Fibroblast of lung (primary cell): ENCODE results near the gene CDC14B. TPM values are rescaled to one million over a fixed set of nuclear protein-coding genes. Genes with fewer than 3 reads are reported as not detected.

Experiments
- DNase-seq, 2 donors: peaks; one replicate each; pipeline versions ENCODE4 v3.0.0 to v3.0.0-alpha.2; 2010; ENCODE audit warnings: low read depth in 2 of 2
- H2AFZ ChIP-seq: 2 replicates; pipeline ENCODE4 v1.5.1; 2012; ENCODE audit warnings: low read length, control low read depth, inconsistent platforms
- H3K27ac ChIP-seq: 2 replicates; pipeline ENCODE4 v1.5.1; 2011; ENCODE audit warnings: low read length, control low read depth; ENCODE audit not compliant: insufficient read depth
- H3K27me3 ChIP-seq: 2 replicates; pipeline ENCODE4 v1.5.1; 2011; ENCODE audit warnings: mild to moderate bottlenecking, low read length; ENCODE audit not compliant: control insufficient read depth, insufficient read depth
- H3K36me3 ChIP-seq: 2 replicates; pipeline ENCODE4 v1.5.1; 2011; ENCODE audit warnings: low read length; ENCODE audit not compliant: control insufficient read depth, insufficient read depth
- H3K4me1 ChIP-seq: 2 replicates; pipeline ENCODE4 v1.5.1; 2011; ENCODE audit warnings: low read length; ENCODE audit not compliant: control insufficient read depth, insufficient read depth; ENCODE audit errors: extremely low read depth
- H3K4me2 ChIP-seq: 2 replicates; pipeline ENCODE4 v1.5.1; 2011; ENCODE audit warnings: low read length, control low read depth; ENCODE audit not compliant: insufficient read depth; ENCODE audit errors: extremely low read depth
- H3K4me3 ChIP-seq, 4 experiments: fragments of 200-600 bp in 1 of 4; sonication (generic) in 1 of 4; replicated peaks in 1 of 4; 2 replicates each; pipeline ENCODE4 v1.5.1; 2011 to 2016; ENCODE audit warnings: low read length in 4 of 4, low read depth in 3 of 4, mild to moderate bottlenecking in 3 of 4, control low read depth in 2 of 4, inconsistent platforms in 1 of 4, mixed read lengths in 1 of 4; ENCODE audit not compliant: insufficient read depth in 1 of 4; ENCODE audit errors: control extremely low read depth in 1 of 4
- H3K79me2 ChIP-seq: 2 replicates; pipeline ENCODE4 v1.5.1; 2012; ENCODE audit warnings: mild to moderate bottlenecking, low read length, inconsistent platforms; ENCODE audit not compliant: control insufficient read depth, insufficient read depth
- H3K9ac ChIP-seq: 2 replicates; pipeline ENCODE4 v1.5.1; 2011; ENCODE audit warnings: mild to moderate bottlenecking, low read length, control low read depth; ENCODE audit not compliant: insufficient read depth
- H3K9me3 ChIP-seq: 2 replicates; pipeline ENCODE4 v1.5.1; 2012; ENCODE audit warnings: low read depth, low read length; ENCODE audit not compliant: control insufficient read depth, insufficient read depth
- H4K20me1 ChIP-seq: 2 replicates; pipeline ENCODE4 v1.5.1; 2011; ENCODE audit warnings: low read length; ENCODE audit not compliant: control insufficient read depth, insufficient read depth; ENCODE audit errors: extremely low read depth
- EZH2 ChIP-seq: IDR thresholded peaks from 2 replicates; pipeline ENCODE4 v1.5.1; 2012; ENCODE audit warnings: low read length, control low read depth, mild to moderate bottlenecking; ENCODE audit errors: missing control alignments
- polyA plus RNA-seq, 2 donors: library from polyadenylated mRNA; depleted of rRNA in 1 of 2; stranded (reverse) in 1 of 2; unstranded in 1 of 2; fragments of >200 nt; gene quantifications; 2 replicates each; pipeline ENCODE4 v1.2.1, GENCODE V29; 2011 to 2012; ENCODE audit warnings: missing spikeins in 1 of 2
- total RNA-seq: library from RNA; depleted of rRNA; stranded (reverse); fragments of >200 nt; gene quantifications from 2 replicates; pipeline ENCODE4 v1.2.1, GENCODE V29; 2014
- TF ChIP-seq, protein P1 (sequence below), 2 donors: IDR thresholded peaks in 1 of 2; conservative IDR thresholded peaks in 1 of 2; 1 replicate in 1 of 2; 2 replicates in 1 of 2; pipeline ENCODE4 v1.5.1; 2011 to 2012; ENCODE audit warnings: low read length in 2 of 2, control low read depth in 1 of 2, inconsistent platforms in 1 of 2, low read depth in 1 of 2, mild to moderate bottlenecking in 1 of 2

The CDC14B gene
- total and polyA plus RNA-seq, 2 donors (not counting 1 experiment from before 2014, with no cell fraction given) = 38.0 to 68.5 TPM

DNA sequence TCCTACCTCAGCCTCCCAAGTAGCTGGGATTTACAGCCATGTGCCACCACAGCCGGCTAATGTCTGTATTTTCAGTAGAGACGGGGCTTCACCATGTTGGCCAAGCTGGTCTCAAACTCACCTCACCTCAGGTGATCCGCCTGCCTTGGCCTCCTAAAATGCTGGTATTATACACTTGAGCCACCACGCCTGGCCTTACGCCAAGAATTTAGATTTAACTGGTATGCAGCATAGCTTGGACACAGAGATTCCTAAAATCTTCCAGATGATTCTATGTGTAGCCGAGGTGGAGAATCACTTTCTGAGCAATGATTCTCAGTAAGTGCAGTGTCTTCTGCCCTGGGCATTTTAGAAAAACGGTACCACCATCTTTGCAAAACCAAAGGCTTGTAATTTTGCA lies 95.6 kb downstream of the CDC14B start:
- Histone ChIP-seq H3K36me3 (peaks cover 1% of the 10 kb centered on the region), H3K27ac (no peak overlapping the region), H3K4me1 (no peaks in the 10 kb centered on the region), H3K9me3 (no peaks in the 10 kb centered on the region), H3K4me3 (no peak overlapping the region), H3K4me2 (no peak overlapping the region), H3K27me3 (no peaks in the 10 kb centered on the region), H4K20me1 (no peaks in the 10 kb centered on the region), H2AFZ (no peak overlapping the region), H3K79me2 (no peaks in the 10 kb centered on the region), H3K9ac (no peak overlapping the region)
- DNase-seq = no peak
- TF ChIP-seq, protein P1, sequence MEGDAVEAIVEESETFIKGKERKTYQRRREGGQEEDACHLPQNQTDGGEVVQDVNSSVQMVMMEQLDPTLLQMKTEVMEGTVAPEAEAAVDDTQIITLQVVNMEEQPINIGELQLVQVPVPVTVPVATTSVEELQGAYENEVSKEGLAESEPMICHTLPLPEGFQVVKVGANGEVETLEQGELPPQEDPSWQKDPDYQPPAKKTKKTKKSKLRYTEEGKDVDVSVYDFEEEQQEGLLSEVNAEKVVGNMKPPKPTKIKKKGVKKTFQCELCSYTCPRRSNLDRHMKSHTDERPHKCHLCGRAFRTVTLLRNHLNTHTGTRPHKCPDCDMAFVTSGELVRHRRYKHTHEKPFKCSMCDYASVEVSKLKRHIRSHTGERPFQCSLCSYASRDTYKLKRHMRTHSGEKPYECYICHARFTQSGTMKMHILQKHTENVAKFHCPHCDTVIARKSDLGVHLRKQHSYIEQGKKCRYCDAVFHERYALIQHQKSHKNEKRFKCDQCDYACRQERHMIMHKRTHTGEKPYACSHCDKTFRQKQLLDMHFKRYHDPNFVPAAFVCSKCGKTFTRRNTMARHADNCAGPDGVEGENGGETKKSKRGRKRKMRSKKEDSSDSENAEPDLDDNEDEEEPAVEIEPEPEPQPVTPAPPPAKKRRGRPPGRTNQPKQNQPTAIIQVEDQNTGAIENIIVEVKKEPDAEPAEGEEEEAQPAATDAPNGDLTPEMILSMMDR (conservative IDR thresholded peaks at IDR 0.05 in 1 of 2, IDR thresholded peaks at IDR 0.05 in 1 of 2; ENCODE audit: low read depth in 1 of 2, low read length in 2 of 2) = no peak
- no peak for TF ChIP-seq EZH2

DNA sequence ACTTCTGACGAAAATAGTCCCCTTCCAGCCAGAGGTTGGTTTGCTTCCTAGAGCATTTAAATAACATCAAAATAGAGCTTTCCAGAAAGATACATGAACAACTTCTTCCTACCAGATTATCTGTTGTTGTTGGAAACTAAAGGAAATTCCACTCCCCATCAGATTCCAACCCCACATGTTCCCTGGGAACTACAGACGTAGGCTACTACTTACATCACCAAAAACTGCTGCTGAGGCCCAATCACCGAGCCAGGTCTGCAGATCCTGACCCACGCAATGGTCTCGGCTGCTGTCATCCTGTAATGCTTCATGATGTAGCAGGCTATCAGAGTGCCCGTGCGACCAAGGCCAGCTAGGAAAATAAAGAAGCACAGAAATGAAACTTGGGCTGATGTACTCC lies 96.3 kb downstream of the CDC14B start:
- DNase-seq = peak in 1 of 2 donors; percentile 36
- H4K20me1 ChIP-seq = no peaks in the 10 kb centered on the region
- no peak for TF ChIP-seq EZH2
- TF ChIP-seq, protein P1 (conservative IDR thresholded peaks at IDR 0.05 in 1 of 2, IDR thresholded peaks at IDR 0.05 in 1 of 2; ENCODE audit: low read depth in 1 of 2, low read length in 2 of 2) = no peak
- no peaks in the 10 kb centered on the region for H3K79me2 ChIP-seq
- H3K27me3 ChIP-seq = no peaks in the 10 kb centered on the region
- H3K4me3 ChIP-seq = no peak overlapping the region
- no peak overlapping the region for H2AFZ ChIP-seq
- peaks cover 1% of the 10 kb centered on the region for H3K36me3 ChIP-seq
- H3K9ac ChIP-seq = no peak overlapping the region
- no peaks in the 10 kb centered on the region for H3K9me3 ChIP-seq
- no peak overlapping the region for H3K4me2 ChIP-seq
- H3K27ac ChIP-seq = no peak overlapping the region
- H3K4me1 ChIP-seq = no peaks in the 10 kb centered on the region

DNA sequence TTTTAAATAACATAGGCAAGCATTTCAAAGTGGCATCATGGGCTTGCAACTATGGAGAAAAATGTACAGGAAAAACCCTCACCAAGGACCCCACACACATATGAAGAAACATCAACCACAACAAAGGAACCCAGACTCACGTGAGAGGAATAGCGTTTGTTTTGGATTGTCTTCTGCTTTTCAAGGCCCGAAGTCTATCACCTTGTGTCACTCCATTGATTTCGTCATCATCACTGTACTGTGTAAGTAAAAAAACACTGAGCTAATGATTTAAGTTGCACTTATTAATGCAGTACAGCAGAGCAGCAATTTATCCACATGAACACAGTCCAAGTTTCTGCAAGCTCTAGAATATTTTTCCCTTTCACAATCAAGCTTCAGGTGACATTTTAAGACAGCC lies 97.3 kb downstream of the CDC14B start:
- no peak for DNase-seq

More for the DNA sequence above, 97.3 kb downstream of the CDC14B start:
- Histone ChIP-seq H3K4me1 (no peaks in the 10 kb centered on the region), H3K4me2 (no peak overlapping the region), H2AFZ (no peak overlapping the region), H3K27ac (no peak overlapping the region), H3K9me3 (no peaks in the 10 kb centered on the region), H4K20me1 (no peaks in the 10 kb centered on the region), H3K27me3 (no peaks in the 10 kb centered on the region), H3K79me2 (no peaks in the 10 kb centered on the region), H3K4me3 (no peak overlapping the region), H3K9ac (no peak overlapping the region), H3K36me3 (peaks cover 1% of the 10 kb centered on the region)
- TF ChIP-seq, protein P1 (conservative IDR thresholded peaks at IDR 0.05 in 1 of 2, IDR thresholded peaks at IDR 0.05 in 1 of 2; ENCODE audit: low read depth in 1 of 2, low read length in 2 of 2) = no peak
- no peak for TF ChIP-seq EZH2
